Testis (tissue), 2 donors: ENCODE results near the gene TNRC6C.

ENCODE experiments used
- POLR2A ChIP-seq: fragments of 450-650 bp; IDR thresholded peaks from one replicate; pipeline ENCODE4 v1.6.1; 2017; ENCODE audit warnings: antibody characterized with exemption, mild to moderate bottlenecking, moderate library complexity
- TF ChIP-seq, protein P1 (sequence below), 3 experiments: fragments of 450-650 bp in 2 of 3; fragments of 200-600 bp in 1 of 3; sonication (generic) in 1 of 3; IDR thresholded peaks; one replicate each; pipeline ENCODE4 v1.5.1; 2016 to 2019; ENCODE audit warnings: antibody characterized with exemption in 3 of 3, mild to moderate bottlenecking in 2 of 3, moderate library complexity in 1 of 3

DNA sequence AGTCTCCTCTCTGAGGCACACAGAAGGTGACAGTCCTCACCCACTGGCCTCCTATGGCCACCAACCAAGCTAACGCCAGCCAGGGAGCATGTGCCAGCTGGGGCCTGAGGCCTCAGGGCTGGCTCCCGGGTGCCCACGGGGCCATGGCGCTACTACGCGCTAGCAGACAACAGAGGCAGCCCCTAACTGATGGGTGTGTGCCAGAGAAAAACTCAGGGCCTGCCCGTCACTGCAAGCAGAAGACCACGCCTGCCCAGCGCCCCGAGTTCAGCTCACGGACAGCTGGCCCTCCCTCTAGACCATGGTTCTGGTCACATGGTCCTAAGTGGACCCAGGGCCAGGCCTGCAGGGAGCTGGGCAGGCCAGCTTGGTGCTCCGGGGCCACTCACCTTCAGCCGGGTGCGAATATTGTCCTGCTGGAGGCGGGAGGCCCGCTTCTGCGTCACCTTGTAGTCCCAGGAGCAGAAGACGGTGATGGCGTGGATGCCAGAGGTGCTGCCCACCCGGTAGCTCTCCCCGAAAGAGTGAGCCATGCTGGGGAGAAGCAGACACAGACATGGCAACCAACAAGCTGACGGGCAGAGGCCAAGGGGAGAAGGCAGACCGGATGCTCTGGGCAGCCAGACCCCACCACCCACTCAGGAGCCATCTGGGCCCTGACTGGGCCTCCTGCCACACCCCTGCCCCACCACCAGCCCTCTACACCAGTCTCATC lies 163.9 kb downstream of the TNRC6C start:
- TF ChIP-seq, protein P1, sequence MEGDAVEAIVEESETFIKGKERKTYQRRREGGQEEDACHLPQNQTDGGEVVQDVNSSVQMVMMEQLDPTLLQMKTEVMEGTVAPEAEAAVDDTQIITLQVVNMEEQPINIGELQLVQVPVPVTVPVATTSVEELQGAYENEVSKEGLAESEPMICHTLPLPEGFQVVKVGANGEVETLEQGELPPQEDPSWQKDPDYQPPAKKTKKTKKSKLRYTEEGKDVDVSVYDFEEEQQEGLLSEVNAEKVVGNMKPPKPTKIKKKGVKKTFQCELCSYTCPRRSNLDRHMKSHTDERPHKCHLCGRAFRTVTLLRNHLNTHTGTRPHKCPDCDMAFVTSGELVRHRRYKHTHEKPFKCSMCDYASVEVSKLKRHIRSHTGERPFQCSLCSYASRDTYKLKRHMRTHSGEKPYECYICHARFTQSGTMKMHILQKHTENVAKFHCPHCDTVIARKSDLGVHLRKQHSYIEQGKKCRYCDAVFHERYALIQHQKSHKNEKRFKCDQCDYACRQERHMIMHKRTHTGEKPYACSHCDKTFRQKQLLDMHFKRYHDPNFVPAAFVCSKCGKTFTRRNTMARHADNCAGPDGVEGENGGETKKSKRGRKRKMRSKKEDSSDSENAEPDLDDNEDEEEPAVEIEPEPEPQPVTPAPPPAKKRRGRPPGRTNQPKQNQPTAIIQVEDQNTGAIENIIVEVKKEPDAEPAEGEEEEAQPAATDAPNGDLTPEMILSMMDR (IDR thresholded peaks at IDR 0.05), result no peak
- TF ChIP-seq POLR2A, result no peak
